Endothelial cell of umbilical vein (primary cell): ENCODE measurements around the gene AURKAIP1. TPM values are rescaled to one million over a fixed set of nuclear protein-coding genes. Genes with fewer than 3 reads are reported as not detected.

ENCODE experiments used
- BruUV-seq: library from RNA; stranded (reverse); fragments of 400-500 nt; replicated peaks from 2 replicates; lab custom pipeline; 2021; lab: Mats Ljungman, UMichigan
- CTCF ChIA-PET: fragments of 300-600, 350-600 bp; sonication (Branson Sonifier 250); formaldehyde crosslinking; loops from one replicate; lab custom pipeline; 2021; ENCODE audit warnings: antibody characterized with exemption, inconsistent platforms; lab: Charles Lee
- POLR2A ChIA-PET: fragments of 300-600, 350-600 bp; sonication (Branson Sonifier 250); formaldehyde crosslinking; loops from one replicate; lab custom pipeline; 2021; ENCODE audit warnings: antibody characterized with exemption, inconsistent platforms; lab: Charles Lee
- DNase-seq: peaks from one replicate; pipeline ENCODE4 v3.0.0-alpha.2; 2011; ENCODE audit warnings: low read depth, low spot score
- FAIRE-seq: peaks from 2 replicates; lab custom pipeline; 2011; peaks lifted over from hg19 to GRCh38; lab: Jason Lieb, UNC
- H2AFZ ChIP-seq: 2 replicates; pipeline ENCODE4 v1.6.0; 2012; ENCODE audit warnings: low read depth, low read length, control low read depth, inconsistent platforms
- H3K27ac ChIP-seq: 2 replicates; pipeline ENCODE4 v1.5.1; 2011; ENCODE audit warnings: low read depth, mild to moderate bottlenecking, control low read depth, low read length, moderate library complexity; ENCODE audit not compliant: insufficient read depth
- H3K27me3 ChIP-seq, 2 experiments: 2 replicates each; pipeline versions ENCODE4 v1.6.0 to v1.6.1; 2011; ENCODE audit warnings: low read length in 2 of 2, mixed read lengths in 1 of 2; ENCODE audit not compliant: control insufficient read depth in 2 of 2, insufficient read depth in 2 of 2
- H3K36me3 ChIP-seq, 2 experiments: 2 replicates in 1 of 2; 3 replicates in 1 of 2; pipeline ENCODE4 v1.5.1; 2011; ENCODE audit warnings: low read length in 2 of 2, mild to moderate bottlenecking in 1 of 2, moderate library complexity in 1 of 2; ENCODE audit not compliant: control insufficient read depth in 2 of 2, insufficient read depth in 2 of 2; ENCODE audit errors: extremely low read depth in 1 of 2
- H3K4me1 ChIP-seq: 3 replicates; pipeline ENCODE4 v1.5.1; 2011; ENCODE audit warnings: mild to moderate bottlenecking, low read length; ENCODE audit not compliant: control insufficient read depth, insufficient read depth; ENCODE audit errors: extremely low read depth
- H3K4me2 ChIP-seq: 2 replicates; pipeline ENCODE4 v1.6.1; 2011; ENCODE audit warnings: low read length, control low read depth, mixed read lengths; ENCODE audit not compliant: insufficient read depth
- H3K4me3 ChIP-seq, 3 experiments: fragments of 200-600 bp in 1 of 3; sonication (generic), shearing (Covaris generic) in 1 of 3; replicated peaks in 1 of 3; 2 replicates each; pipeline ENCODE4 v1.5.1; 2011 to 2016; ENCODE audit warnings: control low read depth in 3 of 3, low read length in 3 of 3, mild to moderate bottlenecking in 2 of 3, inconsistent platforms in 1 of 3, low read depth in 1 of 3, moderate library complexity in 1 of 3; ENCODE audit not compliant: insufficient read depth in 1 of 3
- H3K79me2 ChIP-seq: 2 replicates; pipeline ENCODE4 v1.6.0; 2012; ENCODE audit warnings: low read length, inconsistent platforms; ENCODE audit not compliant: control insufficient read depth, insufficient read depth
- H3K9ac ChIP-seq: replicated peaks from 2 replicates; pipeline ENCODE3; 2011; ENCODE audit warnings: low read length, control low read depth; ENCODE audit not compliant: insufficient read depth; ENCODE audit errors: extremely low read depth
- H3K9me1 ChIP-seq: replicated peaks from 3 replicates; pipeline ENCODE4 v1.6.0; 2011; ENCODE audit warnings: mild to moderate bottlenecking, low read length; ENCODE audit not compliant: control insufficient read depth, insufficient read depth; ENCODE audit errors: extremely low read depth
- H3K9me3 ChIP-seq: replicated peaks from 2 replicates; pipeline ENCODE4 v1.5.1; 2012; ENCODE audit warnings: low read length, inconsistent platforms; ENCODE audit not compliant: control insufficient read depth, insufficient read depth
- H4K20me1 ChIP-seq: replicated peaks from 2 replicates; pipeline ENCODE3; 2011; ENCODE audit warnings: mild to moderate bottlenecking, low read length; ENCODE audit not compliant: control insufficient read depth, insufficient read depth; ENCODE audit errors: extremely low read depth
- EZH2 ChIP-seq: IDR thresholded peaks from 2 replicates; pipeline ENCODE4 v1.6.1; 2012; ENCODE audit warnings: borderline replicate concordance, low read depth, mild to moderate bottlenecking, moderate library complexity, low read length, inconsistent platforms; ENCODE audit not compliant: severe bottlenecking
- FOS ChIP-seq: IDR thresholded peaks from 2 replicates; pipeline ENCODE4 v1.6.1; 2011; ENCODE audit warnings: mild to moderate bottlenecking, low read length, moderate library complexity, borderline replicate concordance; ENCODE audit not compliant: insufficient read depth
- GATA2 ChIP-seq: IDR thresholded peaks from 2 replicates; pipeline ENCODE4 v1.7.0; 2011; ENCODE audit warnings: low read depth, mild to moderate bottlenecking, moderate library complexity, mixed read lengths, low read length; ENCODE audit not compliant: insufficient read length, insufficient read depth
- JUN ChIP-seq: IDR thresholded peaks from 2 replicates; pipeline ENCODE4 v1.6.1; 2011; ENCODE audit warnings: borderline replicate concordance, low read depth; ENCODE audit not compliant: insufficient read length, insufficient read depth
- MYC ChIP-seq: IDR thresholded peaks from one replicate; pipeline ENCODE4 v1.6.1; 2011; ENCODE audit warnings: mild to moderate bottlenecking, low read depth, low read length
- POLR2A ChIP-seq: IDR thresholded peaks from 2 replicates; pipeline ENCODE4 v1.6.1; 2012; ENCODE audit warnings: low read depth, mild to moderate bottlenecking, control low read depth, low read length
- POLR2AphosphoS5 ChIP-seq: IDR thresholded peaks from 2 replicates; pipeline ENCODE4 v1.6.1; 2012; ENCODE audit warnings: low read depth, mild to moderate bottlenecking, control low read depth, low read length, moderate library complexity; ENCODE audit not compliant: insufficient read depth
- dilution Hi-C: fragments of 300-500 bp; cut with MboI; formaldehyde crosslinking; loops from one replicate; pipeline ENCODE4 v1.15.0; 2019; ENCODE audit warnings: low sequenced_read_pairs; ENCODE audit not compliant: extremely low pct_ligation_motif_present
- intact Hi-C: fragments of 100-400 bp; cut with micrococcal nuclease; formaldehyde crosslinking; loops from one replicate; pipeline ENCODE4 v1.10.0; 2022
- polyA plus RNA-seq, 4 experiments: library from polyadenylated mRNA; depleted of rRNA in 3 of 4; stranded (reverse) in 3 of 4; unstranded in 1 of 4; fragments of >200 nt; gene quantifications; 2 replicates each; pipeline versions ENCODE4 v1.2.1 to v1.2.3, GENCODE V29; 2011 to 2012; ENCODE audit warnings: missing spikeins in 1 of 4
- total RNA-seq: library from RNA; stranded (reverse); gene quantifications from 2 replicates; pipeline ENCODE4 v1.2.3, GENCODE V29; 2021
- TF ChIP-seq, protein P1 (sequence below): IDR thresholded peaks from 2 replicates; pipeline ENCODE4 v1.6.1; 2011; ENCODE audit not compliant: insufficient read depth, insufficient read length
- TF ChIP-seq, protein P2 (sequence below), 2 donors: IDR thresholded peaks; 1 replicate in 1 of 2; 2 replicates in 1 of 2; pipeline ENCODE4 v1.5.1; 2011; ENCODE audit warnings: low read length in 2 of 2, mild to moderate bottlenecking in 2 of 2, moderate library complexity in 2 of 2, control low read depth in 1 of 2, inconsistent platforms in 1 of 2, low read depth in 1 of 2; ENCODE audit not compliant: insufficient read depth in 1 of 2; ENCODE audit errors: extremely low read depth in 1 of 2

Gene AURKAIP1
- total and polyA plus RNA-seq, 2 donors (not counting 3 experiments of a cell fraction or from before 2014, with no cell fraction given): 73.3 to 151 TPM

DNA sequence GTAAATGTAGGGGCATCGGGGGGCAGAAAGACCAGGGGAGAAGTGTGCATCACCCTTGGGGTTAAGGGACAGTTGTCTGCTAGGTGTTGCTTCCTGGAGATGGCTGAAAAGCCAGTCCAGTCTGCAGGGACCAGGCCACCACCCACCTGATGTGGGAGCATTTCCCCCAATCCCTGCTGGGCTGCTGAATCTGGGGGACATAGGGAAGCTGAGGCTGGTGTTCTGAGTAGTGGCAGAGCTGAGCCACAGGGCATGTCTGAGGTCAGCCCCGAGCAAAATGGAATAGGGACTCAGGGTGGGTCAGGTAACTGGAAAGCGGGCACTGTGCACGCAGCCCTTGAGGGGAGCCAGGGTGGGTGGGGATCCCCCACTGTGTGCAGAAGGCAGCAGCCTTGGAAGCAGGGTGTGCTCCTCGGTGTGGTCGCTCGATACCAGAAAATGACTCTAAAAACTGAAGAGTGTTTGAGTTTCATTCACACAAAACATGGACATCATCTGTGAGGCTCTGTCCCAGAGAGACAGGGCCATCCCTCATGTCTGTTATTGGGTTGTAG is 26.5 kb upstream of the AURKAIP1 start:
- ChIA-PET POLR2A (no interaction called here), CTCF (interaction anchor here (0.9 to 2.0 kb wide), 8 partner anchors 13 to 105 kb away, joined by 3 to 23 read pairs (median 5); partner anchors contain the start of gene AURKAIP1)
- no peak overlapping the region for H3K4me3 ChIP-seq
- BruUV-seq: no TSS peak
- no peak overlapping the region for H3K27ac ChIP-seq
- intact Hi-C loops: no loop called here
- H3K79me2 ChIP-seq: peaks cover 62% of the 10 kb centered on the region
- no peak overlapping the region for H2AFZ ChIP-seq
- H3K36me3 ChIP-seq: peaks cover 13 to 30% of the 10 kb centered on the region in 2 experiments
- no peaks in the 10 kb centered on the region for H4K20me1 ChIP-seq
- H3K4me1 ChIP-seq: peaks cover 26% of the 10 kb centered on the region
- no peak for FAIRE-seq
- no peaks in the 10 kb centered on the region for H3K9me1 ChIP-seq
- no peak overlapping the region for H3K4me2 ChIP-seq
- H3K9me3 ChIP-seq: no peaks in the 10 kb centered on the region
- H3K9ac ChIP-seq: no peak overlapping the region
- no peak for DNase-seq
- dilution Hi-C loops: no loop called here
- H3K27me3 ChIP-seq: no peaks in the 10 kb centered on the region
- TF ChIP-seq EZH2 (no peak), GATA2 (no peak), JUN (no peak), MYC (no peak), FOS (no peak), POLR2AphosphoS5 (no peak), POLR2A (no peak)
- TF ChIP-seq, protein P1, sequence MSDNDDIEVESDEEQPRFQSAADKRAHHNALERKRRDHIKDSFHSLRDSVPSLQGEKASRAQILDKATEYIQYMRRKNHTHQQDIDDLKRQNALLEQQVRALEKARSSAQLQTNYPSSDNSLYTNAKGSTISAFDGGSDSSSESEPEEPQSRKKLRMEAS: no peak
- TF ChIP-seq, protein P2, sequence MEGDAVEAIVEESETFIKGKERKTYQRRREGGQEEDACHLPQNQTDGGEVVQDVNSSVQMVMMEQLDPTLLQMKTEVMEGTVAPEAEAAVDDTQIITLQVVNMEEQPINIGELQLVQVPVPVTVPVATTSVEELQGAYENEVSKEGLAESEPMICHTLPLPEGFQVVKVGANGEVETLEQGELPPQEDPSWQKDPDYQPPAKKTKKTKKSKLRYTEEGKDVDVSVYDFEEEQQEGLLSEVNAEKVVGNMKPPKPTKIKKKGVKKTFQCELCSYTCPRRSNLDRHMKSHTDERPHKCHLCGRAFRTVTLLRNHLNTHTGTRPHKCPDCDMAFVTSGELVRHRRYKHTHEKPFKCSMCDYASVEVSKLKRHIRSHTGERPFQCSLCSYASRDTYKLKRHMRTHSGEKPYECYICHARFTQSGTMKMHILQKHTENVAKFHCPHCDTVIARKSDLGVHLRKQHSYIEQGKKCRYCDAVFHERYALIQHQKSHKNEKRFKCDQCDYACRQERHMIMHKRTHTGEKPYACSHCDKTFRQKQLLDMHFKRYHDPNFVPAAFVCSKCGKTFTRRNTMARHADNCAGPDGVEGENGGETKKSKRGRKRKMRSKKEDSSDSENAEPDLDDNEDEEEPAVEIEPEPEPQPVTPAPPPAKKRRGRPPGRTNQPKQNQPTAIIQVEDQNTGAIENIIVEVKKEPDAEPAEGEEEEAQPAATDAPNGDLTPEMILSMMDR (IDR thresholded peaks at IDR 0.05; ENCODE audit: extremely low read depth in 1 of 2, insufficient read depth in 1 of 2, low read depth in 1 of 2, low read length in 2 of 2): no peak
